Caco-2 (cell line): ENCODE results near the gene HERC4. TPM values are rescaled to one million over a fixed set of nuclear protein-coding genes. Genes with fewer than 3 reads are reported as not detected.

ENCODE experiments used
- BruUV-seq: library from RNA; stranded (reverse); fragments of 400-500 nt; replicated peaks from 2 replicates; lab custom pipeline; 2021; lab: Mats Ljungman, UMichigan
- CTCF ChIA-PET: fragments of 300-600 bp; sonication (Branson Sonifier 250); formaldehyde crosslinking; loops from one replicate; lab custom pipeline; 2022; ENCODE audit warnings: antibody characterized with exemption; lab: Charles Lee
- POLR2A ChIA-PET: fragments of 300-600 bp; sonication (Branson Sonifier 250); formaldehyde crosslinking; loops from one replicate; lab custom pipeline; 2022; ENCODE audit warnings: antibody characterized with exemption; lab: Charles Lee
- DNase-seq, 2 experiments: peaks; one replicate each; pipeline versions ENCODE4 v3.0.0 to v3.0.0-alpha.2; 2020 to 2022
- H3K27me3 ChIP-seq: replicated peaks from 2 replicates; pipeline ENCODE4 v1.6.0; 2011; ENCODE audit warnings: low read length; ENCODE audit not compliant: control insufficient read depth, insufficient read depth
- H3K36me3 ChIP-seq: 2 replicates; pipeline ENCODE4 v1.5.1; 2011; ENCODE audit warnings: low read length; ENCODE audit not compliant: control insufficient read depth, insufficient read depth
- H3K4me1 ChIP-seq: fragments of 250-450 bp; sonication (Bioruptor Pico); 2 replicates; pipeline ENCODE4 v1.5.1; 2020; ENCODE audit warnings: mild to moderate bottlenecking
- H3K4me3 ChIP-seq: 2 replicates; pipeline ENCODE4 v1.5.1; 2011; ENCODE audit warnings: low read depth, mild to moderate bottlenecking, control low read depth, low read length
- H3K9me3 ChIP-seq: fragments of 250-450 bp; sonication (Bioruptor Pico); 2 replicates; pipeline ENCODE4 v1.5.1; 2020; ENCODE audit warnings: mild to moderate bottlenecking, moderate library complexity
- H3K27ac Mint-ChIP-seq: one replicate; pipeline ENCODE4 v1.8.0; 2022; ENCODE audit warnings: mixed read lengths; ENCODE audit not compliant: unreplicated experiment
- H3K27me3 Mint-ChIP-seq: one replicate; pipeline ENCODE4 v1.8.0; 2022; ENCODE audit warnings: mixed read lengths; ENCODE audit not compliant: insufficient read depth, unreplicated experiment
- H3K36me3 Mint-ChIP-seq: one replicate; pipeline ENCODE4 v1.8.0; 2022; ENCODE audit warnings: mild to moderate bottlenecking, mixed read lengths; ENCODE audit not compliant: insufficient read depth, unreplicated experiment
- H3K4me1 Mint-ChIP-seq: one replicate; pipeline ENCODE4 v1.8.0; 2022; ENCODE audit warnings: low read depth, mixed read lengths; ENCODE audit not compliant: unreplicated experiment
- H3K4me3 Mint-ChIP-seq: one replicate; pipeline ENCODE4 v1.8.0; 2022; ENCODE audit warnings: mild to moderate bottlenecking, moderate library complexity, mixed read lengths; ENCODE audit not compliant: unreplicated experiment
- H3K9me3 Mint-ChIP-seq: one replicate; pipeline ENCODE4 v1.8.0; 2022; ENCODE audit warnings: mixed read lengths; ENCODE audit not compliant: unreplicated experiment
- CTCF ChIP-seq, 2 experiments: fragments of 200-600 bp in 1 of 2; IDR thresholded peaks; 1 replicate in 1 of 2; 2 replicates in 1 of 2; pipeline versions ENCODE4 v1.5.1 to v1.8.0; 2011 to 2022; ENCODE audit warnings: antibody characterized with exemption in 1 of 2, control low read depth in 1 of 2, inconsistent platforms in 1 of 2, low read depth in 1 of 2, low read length in 1 of 2, mild to moderate bottlenecking in 1 of 2, moderate library complexity in 1 of 2; ENCODE audit not compliant: insufficient read depth in 1 of 2, severe bottlenecking in 1 of 2, unreplicated experiment in 1 of 2
- intact Hi-C: fragments of 100-400 bp; cut with micrococcal nuclease; formaldehyde crosslinking; loops from one replicate; pipeline ENCODE4 v1.10.0; 2022; ENCODE audit not compliant: unreplicated experiment
- total RNA-seq: library from RNA; stranded (reverse); gene quantifications from 2 replicates; pipeline ENCODE4 v1.2.3, GENCODE V29; 2022

HERC4 gene
- total RNA-seq, 1 experiment from 2014 or later: 59.4 TPM

GRCh38 chr10:67921065-67921464 is 154.0 kb downstream of the HERC4 start:
- ChIA-PET POLR2A (interaction anchor here (0.7 kb wide), 1 partner anchor 28 kb away, joined by 3 read pairs; no protein-coding TSS in a partner anchor), CTCF (interaction anchor here (1.9 kb wide), 1 partner anchor 66 kb away, joined by 7 read pairs; no protein-coding TSS in a partner anchor)
- Histone ChIP-seq H3K4me3 (no peak overlapping the region), H3K36me3 (no peaks in the 10 kb centered on the region; the same call in 1 of the 2 replicates), H3K4me1 (no peaks in the 10 kb centered on the region), H3K27me3 (no peaks in the 10 kb centered on the region), H3K9me3 (no peaks in the 10 kb centered on the region)
- BruUV-seq: no TSS peak
- H3K9me3 Mint-ChIP-seq: no peaks in the 10 kb centered on the region
- no peak for TF ChIP-seq CTCF (IDR thresholded peaks at IDR 0.05; ENCODE audit: insufficient read depth in 1 of 2, low read depth in 1 of 2, low read length in 1 of 2, severe bottlenecking in 1 of 2, unreplicated experiment in 1 of 2)
- H3K27me3 Mint-ChIP-seq: no peaks in the 10 kb centered on the region
- DNase-seq: no peak
- H3K4me1 Mint-ChIP-seq: no peaks in the 10 kb centered on the region
- peaks cover 38% of the 10 kb centered on the region for H3K36me3 Mint-ChIP-seq
- no peak overlapping the region for H3K27ac Mint-ChIP-seq
- no peak overlapping the region for H3K4me3 Mint-ChIP-seq
- intact Hi-C loops: loop anchor here (5.0 kb wide), 1 partner anchor 286 kb away; no protein-coding TSS in a partner anchor

DNA sequence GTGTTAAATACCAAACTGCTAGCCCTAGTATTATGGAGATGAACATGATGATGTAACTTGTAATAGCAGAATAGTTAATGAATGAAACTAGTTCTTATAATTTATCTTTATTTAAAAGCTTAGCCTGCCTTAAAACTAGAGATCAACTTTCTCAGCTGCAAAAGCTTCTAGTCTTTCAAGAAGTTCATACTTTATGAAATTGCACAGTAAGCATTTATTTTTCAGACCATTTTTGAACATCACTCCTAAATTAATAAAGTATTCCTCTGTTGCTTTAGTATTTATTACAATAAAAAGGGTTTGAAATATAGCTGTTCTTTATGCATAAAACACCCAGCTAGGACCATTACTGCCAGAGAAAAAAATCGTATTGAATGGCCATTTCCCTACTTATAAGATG is 157.4 kb downstream of the HERC4 start:
- no peaks in the 10 kb centered on the region for H3K27me3 ChIP-seq
- Mint-ChIP-seq H3K9me3 (no peaks in the 10 kb centered on the region), H3K27ac (no peak overlapping the region), H3K27me3 (no peaks in the 10 kb centered on the region), H3K36me3 (peaks cover 59% of the 10 kb centered on the region), H3K4me3 (no peak overlapping the region), H3K4me1 (no peaks in the 10 kb centered on the region)
- DNase-seq: no peak
- no peaks in the 10 kb centered on the region for H3K4me1 ChIP-seq
- H3K36me3 ChIP-seq: no peaks in the 10 kb centered on the region; the same call in 1 of the 2 replicates
- CTCF ChIA-PET: no interaction called here
- no peak overlapping the region for H3K4me3 ChIP-seq
- TF ChIP-seq CTCF (IDR thresholded peaks at IDR 0.05; ENCODE audit: insufficient read depth in 1 of 2, low read depth in 1 of 2, low read length in 1 of 2, severe bottlenecking in 1 of 2, unreplicated experiment in 1 of 2): no peak
- BruUV-seq: TSS peak; percentile 14
- intact Hi-C loops: no loop called here
- H3K9me3 ChIP-seq: no peaks in the 10 kb centered on the region
- POLR2A ChIA-PET: no interaction called here

DNA sequence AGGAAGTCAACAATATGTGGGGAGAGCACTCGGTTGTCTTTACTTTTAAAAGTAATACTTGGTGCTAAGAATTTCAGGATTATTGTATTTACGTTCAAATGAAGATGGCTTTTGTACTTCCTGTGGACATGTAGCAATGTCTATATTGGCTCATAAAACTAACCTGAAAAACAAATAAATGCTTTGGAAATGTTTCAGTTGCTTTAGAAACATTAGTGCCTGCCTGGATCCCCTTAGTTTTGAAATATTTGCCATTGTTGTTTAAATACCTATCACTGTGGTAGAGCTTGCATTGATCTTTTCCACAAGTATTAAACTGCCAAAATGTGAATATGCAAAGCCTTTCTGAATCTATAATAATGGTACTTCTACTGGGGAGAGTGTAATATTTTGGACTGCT is 157.9 kb downstream of the HERC4 start:
- Histone ChIP-seq H3K36me3 (peaks cover under 1% of the 10 kb centered on the region; the same call in 1 of the 2 replicates), H3K4me1 (no peaks in the 10 kb centered on the region), H3K9me3 (no peaks in the 10 kb centered on the region), H3K4me3 (no peak overlapping the region), H3K27me3 (no peaks in the 10 kb centered on the region)
- no peak overlapping the region for H3K27ac Mint-ChIP-seq
- no peak for DNase-seq
- intact Hi-C loops: no loop called here
- no peaks in the 10 kb centered on the region for H3K4me1 Mint-ChIP-seq
- no peak for TF ChIP-seq CTCF (IDR thresholded peaks at IDR 0.05; ENCODE audit: insufficient read depth in 1 of 2, low read depth in 1 of 2, low read length in 1 of 2, severe bottlenecking in 1 of 2, unreplicated experiment in 1 of 2)
- H3K27me3 Mint-ChIP-seq: no peaks in the 10 kb centered on the region
- no peaks in the 10 kb centered on the region for H3K9me3 Mint-ChIP-seq
- H3K4me3 Mint-ChIP-seq: no peak overlapping the region
- ChIA-PET POLR2A (no interaction called here), CTCF (no interaction called here)
- BruUV-seq: no TSS peak
- peaks cover 65% of the 10 kb centered on the region for H3K36me3 Mint-ChIP-seq
